OCI-LY3 (cell line): ENCODE results near the gene PRPF6.

Experiments
- H2AFZ ChIP-seq: fragments of 200-600, 300-600 bp; shearing (Covaris generic); 2 replicates; pipeline ENCODE4 v1.6.0; 2014; ENCODE audit warnings: antibody characterized with exemption, low read depth, low read length
- H3K27ac ChIP-seq: fragments of 200-600, 300-600 bp; sonication (generic); 2 replicates; pipeline ENCODE4 v1.5.1; 2014; ENCODE audit warnings: mild to moderate bottlenecking, low read length, moderate library complexity, mixed read lengths
- H3K27me3 ChIP-seq: fragments of 200-600, 300-600 bp; sonication (generic); 2 replicates; pipeline ENCODE4 v1.6.1; 2014; ENCODE audit warnings: low read depth, low read length, mixed read lengths
- H3K36me3 ChIP-seq: fragments of 200-600, 300-600 bp; sonication (generic); replicated peaks from 2 replicates; pipeline ENCODE3; 2014; ENCODE audit warnings: low read depth, low read length, mixed read lengths
- H3K4me1 ChIP-seq: fragments of 300-600, 200-600 bp; sonication (generic); 2 replicates; pipeline ENCODE4 v1.6.1; 2014; ENCODE audit warnings: low read length, mixed read lengths
- H3K4me2 ChIP-seq: fragments of 200-600, 300-600 bp; sonication (generic); 2 replicates; pipeline ENCODE4 v1.6.1; 2014; ENCODE audit warnings: low read length, mixed read lengths
- H3K4me3 ChIP-seq: fragments of 300-600, 200-600 bp; sonication (generic); 2 replicates; pipeline ENCODE4 v1.5.1; 2014; ENCODE audit warnings: antibody characterized with exemption, mild to moderate bottlenecking, low read length, moderate library complexity
- H3K79me2 ChIP-seq: fragments of 300-600, 200-600 bp; shearing (Covaris generic); 2 replicates; pipeline ENCODE4 v1.6.1; 2014; ENCODE audit warnings: mild to moderate bottlenecking, low read length, mixed read lengths
- H3K9ac ChIP-seq: fragments of 300-600, 200-600 bp; shearing (Covaris generic); 2 replicates; pipeline ENCODE4 v1.6.0; 2014; ENCODE audit warnings: mild to moderate bottlenecking, low read length, moderate library complexity
- H3K9me3 ChIP-seq: fragments of 200-600, 300-600 bp; shearing (Covaris generic); 2 replicates; pipeline ENCODE4 v1.6.1; 2014; ENCODE audit warnings: low read length, mixed read lengths; ENCODE audit not compliant: insufficient read depth
- H4K20me1 ChIP-seq: fragments of 200-600, 300-600 bp; sonication (generic); 2 replicates; pipeline ENCODE4 v1.6.1; 2016; ENCODE audit warnings: low read length, mixed read lengths; ENCODE audit not compliant: insufficient read depth
- CTCF ChIP-seq: fragments of 200-600, 300-600 bp; sonication (generic); IDR thresholded peaks from 2 replicates; pipeline ENCODE4 v1.5.1; 2014; ENCODE audit warnings: antibody characterized with exemption, low read length, low read depth
- EZH2phosphoT487 ChIP-seq: fragments of 200-600 bp; shearing (Covaris generic); IDR thresholded peaks from 2 replicates; pipeline ENCODE4 v1.6.1; 2018; ENCODE audit warnings: antibody characterized with exemption, mixed run types, low read depth

The PRPF6 gene

GRCh38 chr20:63979557-63980316 is 1.2 kb upstream of the PRPF6 start, which contains the start of gene SAMD10:
TSS of gene SAMD10 (minus strand) at chr20:63979642. CDS start at chr20:63979467, 175 bp downstream.
- Histone ChIP-seq H3K27me3 (no peaks in the 10 kb centered on the region), H3K9ac (peak within 1 kb of the TSS; percentile 91), H4K20me1 (peaks cover 10% of the 10 kb centered on the region; the same call in 1 of the 2 replicates), H3K4me1 (peaks cover 29% of the 10 kb centered on the region), H3K4me3 (peak within 1 kb of the TSS; percentile 91), H2AFZ (peak within 1 kb of the TSS; percentile 43; the same call in 1 of the 2 replicates), H3K4me2 (peak within 1 kb of the TSS; percentile 99), H3K9me3 (no peaks in the 10 kb centered on the region), H3K36me3 (peaks cover 21% of the 10 kb centered on the region), H3K79me2 (peaks cover 56% of the 10 kb centered on the region), H3K27ac (peak within 1 kb of the TSS; percentile 93)
- TF ChIP-seq CTCF, result no peak; the same call in 1 of the 2 replicates
- TF ChIP-seq EZH2phosphoT487, result no peak

- Histone ChIP-seq H3K9me3 (no peaks in the 10 kb centered on the region), H3K4me2 (peak overlapping the region; percentile 99), H3K79me2 (peaks cover 57% of the 10 kb centered on the region), H3K4me3 (peak overlapping the region; percentile 91), H3K4me1 (peaks cover 29% of the 10 kb centered on the region), H4K20me1 (peaks cover 10% of the 10 kb centered on the region; the same call in 1 of the 2 replicates), H3K9ac (peak overlapping the region; percentile 91), H2AFZ (peak overlapping the region; percentile 43; the same call in 1 of the 2 replicates), H3K27me3 (no peaks in the 10 kb centered on the region), H3K27ac (peak overlapping the region; percentile 93), H3K36me3 (peaks cover 27% of the 10 kb centered on the region)
- TF ChIP-seq CTCF (no peak), EZH2phosphoT487 (no peak)
These were observed 571 bp upstream of the PRPF6 start for GRCh38 chr20:63980317-63980805.

- TF ChIP-seq CTCF, result no peak
- no peak for TF ChIP-seq EZH2phosphoT487
- no peaks in the 10 kb centered on the region for H3K27me3 ChIP-seq
- no peak overlapping the region for H3K4me2 ChIP-seq
- no peak overlapping the region for H3K27ac ChIP-seq
- H3K79me2 ChIP-seq, result peaks cover 51% of the 10 kb centered on the region
- H3K4me3 ChIP-seq, result no peak overlapping the region
- H3K4me1 ChIP-seq, result peaks cover 22% of the 10 kb centered on the region
- H4K20me1 ChIP-seq, result peaks cover 7% of the 10 kb centered on the region; the same call in 1 of the 2 replicates
- no peak overlapping the region for H3K9ac ChIP-seq
- no peak overlapping the region for H2AFZ ChIP-seq
- H3K9me3 ChIP-seq, result no peaks in the 10 kb centered on the region
- H3K36me3 ChIP-seq, result peaks cover 27% of the 10 kb centered on the region
These were observed 2.0 kb downstream of the PRPF6 start for GRCh38 chr20:63982937-63983336.

GRCh38 chr20:64000906-64001305 is 20.0 kb downstream of the PRPF6 start:
- Histone ChIP-seq H3K4me3 (no peak overlapping the region), H3K36me3 (peaks cover 49% of the 10 kb centered on the region), H3K27me3 (no peaks in the 10 kb centered on the region), H4K20me1 (0 out of 2 replicates have a peak, but pooled peaks cover 4% of the 10 kb centered on the region), H3K9me3 (no peaks in the 10 kb centered on the region), H3K27ac (no peak overlapping the region), H3K4me1 (no peaks in the 10 kb centered on the region), H3K4me2 (no peak overlapping the region), H2AFZ (no peak overlapping the region), H3K79me2 (no peaks in the 10 kb centered on the region), H3K9ac (no peak overlapping the region)
- TF ChIP-seq CTCF (no peak), EZH2phosphoT487 (no peak)
